ENCODE data around the gene SCN4B.
A peak's percentile ranks its signal among the peaks of the same experiment; 100 is the strongest.

The SCN4B gene

GRCh38 chr11:118152020-118152551 is 537 bp downstream of the SCN4B start:
- H3K4me3 ChIP-seq (replicated peaks; ENCODE audit: low read depth, low read length), result peak overlapping the region; percentile 53

GRCh38 chr11:118151431-118151830 is 1.2 kb downstream of the SCN4B start:
- DNase-seq (ENCODE audit: extremely low read depth, low read depth), result no peak
- peak overlapping the region; percentile 53 for H3K4me3 ChIP-seq (replicated peaks; ENCODE audit: low read depth, low read length)
- TF ChIP-seq CTCF (IDR thresholded peaks at IDR 0.05; ENCODE audit: low read depth, low read length, missing control alignments), result no peak

More at GRCh38 chr11:118152020-118152551, 537 bp downstream of the SCN4B start:
- DNase-seq (ENCODE audit: extremely low read depth, low read depth), result no peak
- no peak for TF ChIP-seq CTCF (IDR thresholded peaks at IDR 0.05; ENCODE audit: low read depth, low read length, missing control alignments)

GRCh38 chr11:118149493-118149892 is 3.1 kb downstream of the SCN4B start:
- TF ChIP-seq CTCF (IDR thresholded peaks at IDR 0.05; ENCODE audit: low read depth, low read length, missing control alignments), result no peak

GRCh38 chr11:118148856-118149255 is 3.8 kb downstream of the SCN4B start:
- no peak for TF ChIP-seq CTCF (IDR thresholded peaks at IDR 0.05; ENCODE audit: low read depth, low read length, missing control alignments)
- no peak overlapping the region for H3K4me3 ChIP-seq (replicated peaks; ENCODE audit: low read depth, low read length)
- DNase-seq (ENCODE audit: extremely low read depth, low read depth), result no peak

More at GRCh38 chr11:118149493-118149892, 3.1 kb downstream of the SCN4B start:
- H3K4me3 ChIP-seq (replicated peaks; ENCODE audit: low read depth, low read length), result no peak overlapping the region
- no peak for DNase-seq (ENCODE audit: extremely low read depth, low read depth)

GRCh38 chr11:118148240-118148639 is 4.4 kb downstream of the SCN4B start:
- TF ChIP-seq CTCF (IDR thresholded peaks at IDR 0.05; ENCODE audit: low read depth, low read length, missing control alignments), result no peak
- H3K4me3 ChIP-seq (replicated peaks; ENCODE audit: low read depth, low read length), result no peak overlapping the region
- DNase-seq (ENCODE audit: extremely low read depth, low read depth), result no peak

- no peak for TF ChIP-seq CTCF (IDR thresholded peaks at IDR 0.05; ENCODE audit: low read depth, low read length, missing control alignments)
- no peak overlapping the region for H3K4me3 ChIP-seq (replicated peaks; ENCODE audit: low read depth, low read length)
- no peak for DNase-seq (ENCODE audit: extremely low read depth, low read depth)
Observed at GRCh38 chr11:118147502-118147901, 5.1 kb downstream of the SCN4B start.

- DNase-seq (ENCODE audit: extremely low read depth, low read depth), result no peak
- H3K4me3 ChIP-seq (replicated peaks; ENCODE audit: low read depth, low read length), result no peak overlapping the region
- no peak for TF ChIP-seq CTCF (IDR thresholded peaks at IDR 0.05; ENCODE audit: low read depth, low read length, missing control alignments)
Observed at GRCh38 chr11:118146554-118146953, 6.1 kb downstream of the SCN4B start.
